Thyroid gland (tissue), 4 donors: ENCODE measurements around the gene POLR2L. TPM values are rescaled to one million over a fixed set of nuclear protein-coding genes. Genes with fewer than 3 reads are reported as not detected.
A peak's percentile ranks its signal among the peaks of the same experiment; 100 is the strongest.

Experiments used
- DNase-seq, 2 donors: peaks; one replicate each; pipeline ENCODE4 v3.0.0-alpha.2; 2019
- H3K27ac ChIP-seq, 3 donors: fragments of 200-600 bp; sonication (generic); 1 replicate in 2 of 3; 2 replicates in 1 of 3; pipeline ENCODE4 v1.5.1; 2016 to 2019; ENCODE audit warnings: mild to moderate bottlenecking in 1 of 3, moderate library complexity in 1 of 3
- H3K27me3 ChIP-seq: fragments of 200-600 bp; sonication (generic); one replicate; pipeline ENCODE4 v1.5.1; 2019
- H3K36me3 ChIP-seq, 2 donors: fragments of 200-600 bp; sonication (generic); one replicate each; pipeline ENCODE4 v1.5.1; 2016 to 2019
- H3K4me1 ChIP-seq, 2 donors: fragments of 200-600 bp; sonication (generic); one replicate each; pipeline ENCODE4 v1.5.1; 2017 to 2019
- H3K4me3 ChIP-seq, 3 donors: fragments of 200-600 bp; sonication (generic); replicated peaks in 1 of 3; 1 replicate in 2 of 3; 2 replicates in 1 of 3; pipeline ENCODE4 v1.5.1; 2016; ENCODE audit warnings: mild to moderate bottlenecking in 1 of 3
- H3K9me3 ChIP-seq: fragments of 200-600 bp; sonication (generic); one replicate; pipeline ENCODE4 v1.5.1; 2017
- CTCF ChIP-seq, 6 experiments: fragments of 200-600 bp in 3 of 6; fragments of 450-650 bp in 3 of 6; sonication (generic) in 3 of 6; IDR thresholded peaks; one replicate each; pipeline ENCODE4 v1.5.1; 2016 to 2019; ENCODE audit warnings: antibody characterized with exemption in 6 of 6, mild to moderate bottlenecking in 2 of 6, inconsistent platforms in 1 of 6, moderate library complexity in 1 of 6
- POLR2A ChIP-seq, 2 donors: fragments of 450-650 bp; IDR thresholded peaks; one replicate each; pipeline ENCODE4 v1.6.1; 2017; ENCODE audit warnings: antibody characterized with exemption in 2 of 2, mild to moderate bottlenecking in 2 of 2, moderate library complexity in 1 of 2
- WGBS, 2 donors: methylation state at CpG; one replicate each; pipeline ENCODE4 v1.1.5; 2017; 5-methylcytosine and 5-hydroxymethylcytosine counted together
- intact Hi-C: fragments of 100-400 bp; cut with DNase I; formaldehyde crosslinking; loops from one replicate; pipeline ENCODE4 v1.15.1; 2023
- total RNA-seq, 4 donors: library from RNA; depleted of rRNA; stranded (reverse); fragments of >200 nt; gene quantifications; one replicate each; pipeline ENCODE4 v1.2.3, GENCODE V29; 2016

The POLR2L gene
- total RNA-seq, 4 donors from 2014 or later: 17.9 to 89.2 (median 52.4) TPM

DNA sequence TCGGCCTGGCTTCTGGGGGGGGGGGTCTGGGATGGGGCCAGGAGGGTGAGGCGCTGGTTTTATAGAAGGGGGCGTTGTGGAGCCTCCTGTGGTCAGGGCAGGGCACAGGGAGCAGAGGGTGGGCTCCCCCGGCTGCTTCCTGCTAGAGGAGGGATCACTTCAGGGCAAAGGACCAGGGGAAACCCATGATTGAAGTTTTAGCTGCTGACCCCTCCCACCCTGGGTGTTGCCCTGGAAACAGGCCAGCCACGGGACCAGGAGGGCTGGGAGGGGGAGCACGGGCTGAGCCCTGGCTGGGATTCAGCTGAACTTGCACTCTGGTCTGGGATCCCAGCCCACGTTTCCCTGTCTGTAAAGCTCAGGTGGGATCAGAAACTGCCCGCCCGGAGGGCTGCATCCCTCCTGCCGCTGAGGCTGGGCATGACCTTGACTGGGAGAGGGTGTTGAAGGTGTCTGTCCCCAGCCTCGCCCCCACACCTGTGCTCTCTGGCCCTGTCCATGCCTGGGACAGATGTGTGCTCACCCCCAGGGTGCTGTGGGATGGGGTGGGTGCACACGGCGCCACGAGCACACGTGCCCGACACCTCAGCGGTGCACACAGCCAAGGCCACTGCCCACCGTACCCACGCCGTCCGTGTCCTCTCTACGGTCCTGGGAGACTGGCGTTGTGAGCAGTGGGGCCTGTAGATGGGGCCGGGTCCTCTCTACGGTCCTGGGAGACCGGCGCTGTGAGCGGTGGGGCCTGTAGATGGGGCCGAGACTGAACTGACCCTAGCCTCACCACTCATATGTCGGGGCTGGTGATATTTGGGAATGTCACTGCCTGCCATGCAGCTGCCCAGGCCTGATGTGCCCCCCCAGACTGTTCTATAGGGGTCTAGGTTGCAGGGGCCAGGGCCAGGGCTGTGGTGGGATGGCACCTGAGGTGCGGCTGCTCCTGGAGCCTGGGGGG is 2.6 kb upstream of the POLR2L start:
- TF ChIP-seq CTCF (IDR thresholded peaks at IDR 0.05) (peak in 1 of 6 experiments; percentile 1), POLR2A (IDR thresholded peaks at IDR 0.05) (peak in 1 of 2 donors; percentile 49)
- peak; percentile 96 to 97 for DNase-seq
- 14 to 23% methylated on average over 14 to 21 of the region's 31 CpGs for WGBS, 2 donors
- Histone ChIP-seq H3K27me3 (no peaks in the 10 kb centered on the region), H3K4me3 (peak overlapping the region in 1 of 3 donors; percentile 97), H3K27ac (peak overlapping the region; percentile 91 to 99 (median 99)), H3K4me1 (peaks cover 52 to 55% of the 10 kb centered on the region in 2 donors), H3K36me3 (peaks cover 1 to 2% of the 10 kb centered on the region in 2 donors), H3K9me3 (no peaks in the 10 kb centered on the region)
- intact Hi-C loops: loop anchor here (5.0 kb wide), 1 partner anchor 207 kb away; no protein-coding TSS in a partner anchor

GRCh38 chr11:843818-844692 is 1.7 kb upstream of the POLR2L start:
- Histone ChIP-seq H3K4me3 (peak overlapping the region; percentile 54 to 97 (median 96)), H3K36me3 (peaks cover 10 to 12% of the 10 kb centered on the region in 2 donors), H3K9me3 (no peaks in the 10 kb centered on the region), H3K4me1 (peaks cover 47 to 49% of the 10 kb centered on the region in 2 donors), H3K27ac (peak overlapping the region; percentile 91 to 99 (median 99)), H3K27me3 (no peaks in the 10 kb centered on the region)
- intact Hi-C loops: no loop called here
- 3% methylated on average over 12 of the region's 25 CpGs; no CpG with 5 or more reads in 1 of the 2 donors for WGBS, 2 donors
- peak; percentile 96 to 98 for DNase-seq
- TF ChIP-seq CTCF (IDR thresholded peaks at IDR 0.05): peak in 2 of 6 experiments; percentile 11 to 14
- TF ChIP-seq POLR2A (IDR thresholded peaks at IDR 0.05): peak; percentile 49 to 61

GRCh38 chr11:843086-843734 is 881 bp upstream of the POLR2L start:
- WGBS, 2 donors: 0 to 5% methylated on average over 12 to 18 of the region's 53 CpGs
- H3K9me3 ChIP-seq: no peaks in the 10 kb centered on the region
- H3K36me3 ChIP-seq: peaks cover 19% of the 10 kb centered on the region in 2 donors
- H3K27me3 ChIP-seq: no peaks in the 10 kb centered on the region
- H3K4me3 ChIP-seq: peak overlapping the region; percentile 54 to 97 (median 96)
- H3K4me1 ChIP-seq: peaks cover 39 to 41% of the 10 kb centered on the region in 2 donors
- intact Hi-C loops: no loop called here
- no peak for TF ChIP-seq CTCF (IDR thresholded peaks at IDR 0.05)
- TF ChIP-seq POLR2A (IDR thresholded peaks at IDR 0.05): no peak
- peak overlapping the region; percentile 91 to 99 (median 99) for H3K27ac ChIP-seq
- DNase-seq: peak in 1 of 2 donors; percentile 40

- Histone ChIP-seq H3K36me3 (peaks cover 25 to 31% of the 10 kb centered on the region in 2 donors), H3K4me1 (peaks cover 34 to 36% of the 10 kb centered on the region in 2 donors)
- intact Hi-C loops: no loop called here
Measured at GRCh38 chr11:841981-842369, 354 bp downstream of the POLR2L start.

More at GRCh38 chr11:841981-842369, 354 bp downstream of the POLR2L start:
- Histone ChIP-seq H3K27ac (peak overlapping the region; percentile 91 to 99 (median 99)), H3K4me3 (peak overlapping the region; percentile 54 to 97 (median 96)), H3K9me3 (no peaks in the 10 kb centered on the region), H3K27me3 (no peaks in the 10 kb centered on the region)
- no peak for DNase-seq
- no peak for TF ChIP-seq CTCF (IDR thresholded peaks at IDR 0.05)
- TF ChIP-seq POLR2A (IDR thresholded peaks at IDR 0.05): no peak
- 0 to 1% methylated on average over 8 to 21 of the region's 27 CpGs for WGBS, 2 donors
